ENCODE results near the gene KYAT1.
A peak's percentile ranks its signal among the peaks of the same experiment; 100 is the strongest.

- TF ChIP-seq CTCF (IDR thresholded peaks at IDR 0.05): peak; percentile 88 to 94 (median 92)
- no peak for TF ChIP-seq POLR2A (IDR thresholded peaks at IDR 0.05)
Measured at GRCh38 chr9:128927731-128928411, 46.1 kb upstream of the KYAT1 start.
